Head of caudate nucleus (tissue), 42 donors: ENCODE data around the gene PCDHAC1.
"Not testable (repeated sequence)": the region's sequence is repeated elsewhere in the genome, so short reads cannot be mapped to it uniquely, and the experiment has no call there.

Experiments
- DNase-seq, 42 donors: peaks; one replicate each; pipeline versions ENCODE4 v3.0.0 to v3.0.0-alpha.2; 2020 to 2021; ENCODE audit warnings: mixed read lengths in 7 of 42
- intact Hi-C: fragments of 100-400 bp; cut with DNase I; formaldehyde crosslinking; loops from one replicate; pipeline ENCODE4 v1.15.0; 2022

The PCDHAC1 gene

GRCh38 chr5:140925806-140926442 is at the start of gene PCDHAC1:
Gene PCDHAC1, plus strand, starts transcription at chr5:140926299. Its CDS starts 594 bp downstream, at chr5:140926893.
- DNase-seq: peak in 28 of 42 donors; percentile 2 to 54 (median 26)
- intact Hi-C loops: loop anchor here (2.0 kb wide), 1 partner anchor 115 kb away; no protein-coding TSS in a partner anchor

GRCh38 chr5:140876541-140877261 is 49.4 kb upstream of the PCDHAC1 start:
- intact Hi-C loops, DNase-seq: not testable (repeated sequence)

GRCh38 chr5:140877262-140877581 is 48.9 kb upstream of the PCDHAC1 start:
- no peak for DNase-seq
- intact Hi-C loops: no loop called here

- DNase-seq: peak in 6 of 42 donors; percentile 29 to 70 (median 44)
- intact Hi-C loops: loop anchor here (5.0 kb wide), 1 partner anchor 160 kb away; no protein-coding TSS in a partner anchor
Measured at GRCh38 chr5:140881889-140882590, 44.1 kb upstream of the PCDHAC1 start, which contains the start of gene PCDHA13. Gene PCDHA13, plus strand, starts transcription at chr5:140882124. Its CDS starts 145 bp downstream, at chr5:140882269.

- DNase-seq: peak in 16 of 42 donors; percentile 4 to 79 (median 31)
- intact Hi-C loops: loop anchor here (5.0 kb wide), 1 partner anchor 160 kb away; no protein-coding TSS in a partner anchor
Measured at GRCh38 chr5:140882591-140882899, 43.6 kb upstream of the PCDHAC1 start.

GRCh38 chr5:140883373-140883772 is 42.7 kb upstream of the PCDHAC1 start:
- no peak for DNase-seq
- intact Hi-C loops: loop anchor here (5.0 kb wide), 1 partner anchor 159 kb away; no protein-coding TSS in a partner anchor

- DNase-seq: no peak
- intact Hi-C loops: loop anchor here (5.0 kb wide), 1 partner anchor 158 kb away; no protein-coding TSS in a partner anchor
Measured at GRCh38 chr5:140883927-140884697, 42.0 kb upstream of the PCDHAC1 start.

- no peak for DNase-seq
- intact Hi-C loops: no loop called here
Measured at GRCh38 chr5:140916325-140916724, 9.8 kb upstream of the PCDHAC1 start.

GRCh38 chr5:140923601-140924000 is 2.5 kb upstream of the PCDHAC1 start:
- intact Hi-C loops: no loop called here
- DNase-seq: no peak

- DNase-seq: peak; percentile 70 to 93 (median 85)
- intact Hi-C loops: loop anchor here (2.0 kb wide), 1 partner anchor 114 kb away; no protein-coding TSS in a partner anchor
Measured at GRCh38 chr5:140926443-140927227, 536 bp downstream of the PCDHAC1 start.

- DNase-seq: peak in 5 of 42 donors; percentile 1 to 16 (median 10)
- intact Hi-C loops: loop anchor here (2.0 kb wide), 1 partner anchor 114 kb away; no protein-coding TSS in a partner anchor
Measured at GRCh38 chr5:140927228-140927573, 1.1 kb downstream of the PCDHAC1 start.

GRCh38 chr5:140934964-140935606 is 9.0 kb downstream of the PCDHAC1 start:
- no peak for DNase-seq
- intact Hi-C loops: no loop called here

- intact Hi-C loops: no loop called here
- no peak for DNase-seq
Measured at GRCh38 chr5:140946578-140946977, 20.5 kb downstream of the PCDHAC1 start.

GRCh38 chr5:140951636-140952035 is 25.5 kb downstream of the PCDHAC1 start:
- intact Hi-C loops: no loop called here
- no peak for DNase-seq

- intact Hi-C loops: no loop called here
Measured at GRCh38 chr5:140953234-140953633, 27.1 kb downstream of the PCDHAC1 start.

GRCh38 chr5:140962190-140962589 is 36.1 kb downstream of the PCDHAC1 start:
- no peak for DNase-seq
- intact Hi-C loops: no loop called here

More at GRCh38 chr5:140953234-140953633, 27.1 kb downstream of the PCDHAC1 start:
- no peak for DNase-seq

GRCh38 chr5:140964356-140964755 is 38.3 kb downstream of the PCDHAC1 start:
- intact Hi-C loops: no loop called here

GRCh38 chr5:140965905-140966292 is 39.8 kb downstream of the PCDHAC1 start:
- intact Hi-C loops: loop anchor here (2.0 kb wide), 1 partner anchor 75 kb away; no protein-coding TSS in a partner anchor
- DNase-seq: peak in 34 of 42 donors; percentile 7 to 68 (median 36)

More at GRCh38 chr5:140964356-140964755, 38.3 kb downstream of the PCDHAC1 start:
- no peak for DNase-seq
